SK-N-MC (cell line): ENCODE measurements around the gene PTPRN2.

Source experiments
- DNase-seq: peaks from one replicate; pipeline ENCODE4 v3.0.0-alpha.2; 2011; ENCODE audit warnings: low read depth, low spot score
- H3K27ac ChIP-seq: fragments of 200-600 bp; sonication (generic); 2 replicates; pipeline ENCODE4 v1.5.1; 2016; ENCODE audit warnings: mixed run types
- H3K36me3 ChIP-seq: fragments of 200-600 bp; sonication (generic); 2 replicates; pipeline ENCODE4 v1.6.1; 2017; ENCODE audit warnings: antibody characterized with exemption, low read length, mixed read lengths; ENCODE audit not compliant: insufficient read depth
- H3K4me3 ChIP-seq: fragments of 200-600 bp; sonication (generic); 2 replicates; pipeline ENCODE4 v1.5.1; 2016
- H3K9ac ChIP-seq: fragments of 200-600 bp; sonication (generic); 2 replicates; pipeline ENCODE4 v1.8.0; 2017; ENCODE audit warnings: mixed run types, mixed read lengths; ENCODE audit not compliant: insufficient read length
- H3K9me3 ChIP-seq: fragments of 200-600 bp; sonication (generic); 2 replicates; pipeline ENCODE4 v1.6.1; 2017; ENCODE audit warnings: low read depth, mild to moderate bottlenecking, antibody characterized with exemption, low read length, moderate library complexity, mixed read lengths
- EZH2 ChIP-seq: fragments of 200-600 bp; sonication (generic); IDR thresholded peaks from one replicate; pipeline ENCODE4 v1.6.1; 2017; ENCODE audit warnings: antibody characterized with exemption
- FOXP2 ChIP-seq: optimal IDR thresholded peaks from 2 replicates; pipeline ENCODE3; 2011; ENCODE audit warnings: mild to moderate bottlenecking, moderate library complexity; ENCODE audit not compliant: insufficient read depth; ENCODE audit errors: extremely low read length, control extremely low read depth
- POLR2AphosphoS5 ChIP-seq: IDR thresholded peaks from 2 replicates; pipeline ENCODE4 v1.6.1; 2012; ENCODE audit warnings: mild to moderate bottlenecking, low read depth, low read length, borderline replicate concordance

The PTPRN2 gene

GRCh38 chr7:158488181-158488971 lies 99.2 kb downstream of the PTPRN2 start:
- no peaks in the 10 kb centered on the region for H3K9me3 ChIP-seq
- H3K9ac ChIP-seq: no peak overlapping the region
- H3K36me3 ChIP-seq: no peaks in the 10 kb centered on the region
- TF ChIP-seq EZH2: no peak
- no peak for DNase-seq
- H3K27ac ChIP-seq: no peak overlapping the region
- H3K4me3 ChIP-seq: no peak overlapping the region

GRCh38 chr7:158487631-158488151 lies 99.9 kb downstream of the PTPRN2 start:
- DNase-seq: no peak
- Histone ChIP-seq H3K27ac (no peak overlapping the region), H3K9ac (no peak overlapping the region), H3K9me3 (no peaks in the 10 kb centered on the region), H3K4me3 (no peak overlapping the region), H3K36me3 (no peaks in the 10 kb centered on the region)
- TF ChIP-seq POLR2AphosphoS5: no peak
- TF ChIP-seq FOXP2: no peak
- no peak for TF ChIP-seq EZH2

GRCh38 chr7:158486919-158487318 lies 100.7 kb downstream of the PTPRN2 start:
- DNase-seq: no peak
- H3K27ac ChIP-seq: no peak overlapping the region
- TF ChIP-seq EZH2 (no peak), POLR2AphosphoS5 (no peak), FOXP2 (no peak)

GRCh38 chr7:158484801-158485531 lies 102.7 kb downstream of the PTPRN2 start:
- Histone ChIP-seq H3K27ac (no peak overlapping the region), H3K36me3 (no peaks in the 10 kb centered on the region), H3K4me3 (no peak overlapping the region), H3K9me3 (no peaks in the 10 kb centered on the region), H3K9ac (no peak overlapping the region)
- no peak for DNase-seq
- TF ChIP-seq POLR2AphosphoS5 (no peak), FOXP2 (no peak), EZH2 (no peak)

More at GRCh38 chr7:158486919-158487318, 100.7 kb downstream of the PTPRN2 start:
- no peaks in the 10 kb centered on the region for H3K36me3 ChIP-seq
- no peaks in the 10 kb centered on the region for H3K9me3 ChIP-seq
- H3K4me3 ChIP-seq: no peak overlapping the region
- no peak overlapping the region for H3K9ac ChIP-seq

GRCh38 chr7:158482480-158482879 lies 105.1 kb downstream of the PTPRN2 start:
- Histone ChIP-seq H3K9me3 (no peaks in the 10 kb centered on the region), H3K9ac (no peak overlapping the region), H3K27ac (no peak overlapping the region), H3K4me3 (no peak overlapping the region), H3K36me3 (no peaks in the 10 kb centered on the region)
- no peak for DNase-seq
- no peak for TF ChIP-seq EZH2
- no peak for TF ChIP-seq FOXP2
- TF ChIP-seq POLR2AphosphoS5: no peak

- Histone ChIP-seq H3K9me3 (no peaks in the 10 kb centered on the region), H3K36me3 (no peaks in the 10 kb centered on the region), H3K4me3 (no peak overlapping the region), H3K27ac (no peak overlapping the region), H3K9ac (no peak overlapping the region)
- no peak for DNase-seq
- no peak for TF ChIP-seq POLR2AphosphoS5
- TF ChIP-seq FOXP2: no peak
- no peak for TF ChIP-seq EZH2
These were observed 108.0 kb downstream of the PTPRN2 start for GRCh38 chr7:158479664-158480025.

- H3K36me3 ChIP-seq: no peaks in the 10 kb centered on the region
- H3K9ac ChIP-seq: no peak overlapping the region
- H3K4me3 ChIP-seq: no peak overlapping the region
- TF ChIP-seq POLR2AphosphoS5 (no peak), EZH2 (no peak), FOXP2 (no peak)
- H3K9me3 ChIP-seq: no peaks in the 10 kb centered on the region
- no peak overlapping the region for H3K27ac ChIP-seq
- DNase-seq: no peak
These were observed 108.5 kb downstream of the PTPRN2 start for GRCh38 chr7:158479021-158479663.

- no peak for DNase-seq
- H3K9ac ChIP-seq: no peak overlapping the region
- no peak for TF ChIP-seq FOXP2
- TF ChIP-seq EZH2: no peak
- TF ChIP-seq POLR2AphosphoS5: no peak
These were observed 109.8 kb downstream of the PTPRN2 start for GRCh38 chr7:158477866-158478265.

More at GRCh38 chr7:158477866-158478265, 109.8 kb downstream of the PTPRN2 start:
- Histone ChIP-seq H3K27ac (no peak overlapping the region), H3K4me3 (no peak overlapping the region), H3K9me3 (no peaks in the 10 kb centered on the region), H3K36me3 (no peaks in the 10 kb centered on the region)
